ENCODE data around the gene MAG. TPM values are rescaled to one million over a fixed set of nuclear protein-coding genes. Genes with fewer than 3 reads are reported as not detected.

MAG gene
- total and polyA plus RNA-seq, 10 of the 15 experiments (the other 5 are each of a cell fraction or from before 2014, with no cell fraction given), result 0.03 to 0.82 (median 0.17) TPM; not detected in 2

DNA sequence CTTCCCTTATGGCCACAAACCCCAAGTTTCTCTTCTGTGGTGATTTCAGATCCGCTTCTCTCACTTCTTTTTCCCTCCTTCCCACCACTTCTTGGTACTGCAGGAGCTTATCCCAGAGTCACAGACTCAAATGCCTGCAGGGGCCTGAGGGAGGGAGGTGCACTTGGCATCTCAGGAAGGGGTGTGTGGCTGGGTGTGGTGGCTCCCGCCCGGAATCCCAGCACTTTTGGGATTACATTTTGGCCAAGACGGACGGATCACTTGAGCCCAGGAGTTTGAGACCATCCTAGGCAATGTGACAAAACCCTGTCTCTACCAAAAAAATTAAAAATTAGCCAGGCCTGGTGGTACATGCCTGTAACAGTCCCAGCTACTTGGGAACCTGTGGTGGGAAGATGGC is 17.6 kb upstream of the MAG start:
- ATAC-seq (no peak), DNase-seq (ENCODE audit: low read depth, low spot score) (no peak), FAIRE-seq (no peak)
- no peak for TF ChIP-seq BHLHE40 (IDR thresholded peaks at IDR 0.05; ENCODE audit: borderline replicate concordance in 1 of 2, low read depth in 2 of 2, low read length in 1 of 2)
- no peak for TF ChIP-seq ZNF384 (IDR thresholded peaks at IDR 0.05; ENCODE audit: borderline replicate concordance, low read depth, low read length)
- TF ChIP-seq, protein P1, sequence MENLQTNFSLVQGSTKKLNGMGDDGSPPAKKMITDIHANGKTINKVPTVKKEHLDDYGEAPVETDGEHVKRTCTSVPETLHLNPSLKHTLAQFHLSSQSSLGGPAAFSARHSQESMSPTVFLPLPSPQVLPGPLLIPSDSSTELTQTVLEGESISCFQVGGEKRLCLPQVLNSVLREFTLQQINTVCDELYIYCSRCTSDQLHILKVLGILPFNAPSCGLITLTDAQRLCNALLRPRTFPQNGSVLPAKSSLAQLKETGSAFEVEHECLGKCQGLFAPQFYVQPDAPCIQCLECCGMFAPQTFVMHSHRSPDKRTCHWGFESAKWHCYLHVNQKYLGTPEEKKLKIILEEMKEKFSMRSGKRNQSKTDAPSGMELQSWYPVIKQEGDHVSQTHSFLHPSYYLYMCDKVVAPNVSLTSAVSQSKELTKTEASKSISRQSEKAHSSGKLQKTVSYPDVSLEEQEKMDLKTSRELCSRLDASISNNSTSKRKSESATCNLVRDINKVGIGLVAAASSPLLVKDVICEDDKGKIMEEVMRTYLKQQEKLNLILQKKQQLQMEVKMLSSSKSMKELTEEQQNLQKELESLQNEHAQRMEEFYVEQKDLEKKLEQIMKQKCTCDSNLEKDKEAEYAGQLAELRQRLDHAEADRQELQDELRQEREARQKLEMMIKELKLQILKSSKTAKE (IDR thresholded peaks at IDR 0.05; ENCODE audit: low read depth, poor library complexity, severe bottlenecking), result no peak
- TF ChIP-seq, protein P2, sequence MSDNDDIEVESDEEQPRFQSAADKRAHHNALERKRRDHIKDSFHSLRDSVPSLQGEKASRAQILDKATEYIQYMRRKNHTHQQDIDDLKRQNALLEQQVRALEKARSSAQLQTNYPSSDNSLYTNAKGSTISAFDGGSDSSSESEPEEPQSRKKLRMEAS (IDR thresholded peaks at IDR 0.05; ENCODE audit: low read depth, low read length), result no peak
- no peak for TF ChIP-seq NR2C1 (IDR thresholded peaks at IDR 0.05)
- TF ChIP-seq RAD51 (IDR thresholded peaks at IDR 0.05), result no peak
- no peak for TF ChIP-seq YBX1 (IDR thresholded peaks at IDR 0.05)
- TF ChIP-seq SREBF1 (IDR thresholded peaks at IDR 0.05; ENCODE audit: low read length), result no peak
- no TSS peak for BruUV-seq (replicated peaks)
- no peaks in the 10 kb centered on the region for H3K9me3 ChIP-seq (replicated peaks; ENCODE audit: control insufficient read depth, insufficient read depth, low read length)
- in situ Hi-C loops (cut with MboI), result loop anchor here (5.0 kb wide), 1 partner anchor 193 kb away; no protein-coding TSS in a partner anchor
- peaks cover 17% of the 10 kb centered on the region for H3K4me1 ChIP-seq (ENCODE audit: control insufficient read depth, insufficient read depth, low read length)
- H4K20me1 ChIP-seq (ENCODE audit: control insufficient read depth, insufficient read depth), result no peaks in the 10 kb centered on the region
- no peak overlapping the region for H3K9ac ChIP-seq (ENCODE audit: control insufficient read depth, insufficient read depth, low read length)
- ChIA-PET CTCF (interaction anchor here (2.9 kb wide), 1 partner anchor 221 kb away, joined by 9 read pairs; no protein-coding TSS in a partner anchor), SMC1A (ENCODE audit: uncharacterized antibody, unreplicated experiment) (interaction anchor here (0.7 to 2.3 kb wide), 7 partner anchors 15 to 194 kb away, joined by 3 to 7 read pairs (median 5); no protein-coding TSS in a partner anchor), POLR2A (interaction anchor here (0.9 to 1.4 kb wide), 2 partner anchors 39 to 73 kb away, joined by 4 read pairs; no protein-coding TSS in a partner anchor), RAD21 (ENCODE audit: unreplicated experiment) (interaction anchor here (0.6 kb wide), 1 partner anchor 210 kb away, joined by 4 read pairs; no protein-coding TSS in a partner anchor)
- intact Hi-C loops (cut with micrococcal nuclease; ENCODE audit: unreplicated experiment), result no loop called here
- 96% methylated on average over 5 of the region's 5 CpGs for WGBS (ENCODE audit: insufficient coverage, insufficient replicate concordance, low lambda C conversion rate, missing lambda C conversion rate)
- no peak overlapping the region for H2AFZ ChIP-seq (ENCODE audit: control insufficient read depth, low read depth, low read length)
- no peaks in the 10 kb centered on the region for H3K27me3 ChIP-seq (replicated peaks in 1 of 2; ENCODE audit: control insufficient read depth in 2 of 2, insufficient read depth in 2 of 2, low read length in 1 of 2)
- H3K36me3 ChIP-seq (ENCODE audit: control insufficient read depth in 2 of 2, insufficient read depth in 2 of 2, low read length in 1 of 2), result peaks cover 15 to 24% of the 10 kb centered on the region in 2 experiments
- H3K4me2 ChIP-seq (ENCODE audit: control insufficient read depth, insufficient read depth), result no peak overlapping the region
- no peak overlapping the region for H3K27ac ChIP-seq (ENCODE audit: control insufficient read depth, insufficient read depth)
- no peak overlapping the region for H3K4me3 ChIP-seq
- peaks cover 14% of the 10 kb centered on the region for H3K79me2 ChIP-seq (ENCODE audit: control insufficient read depth, insufficient read depth, low read length)

All from GM12878 (cell line).